ENCODE data around the gene OR4D1.

The OR4D1 gene

DNA sequence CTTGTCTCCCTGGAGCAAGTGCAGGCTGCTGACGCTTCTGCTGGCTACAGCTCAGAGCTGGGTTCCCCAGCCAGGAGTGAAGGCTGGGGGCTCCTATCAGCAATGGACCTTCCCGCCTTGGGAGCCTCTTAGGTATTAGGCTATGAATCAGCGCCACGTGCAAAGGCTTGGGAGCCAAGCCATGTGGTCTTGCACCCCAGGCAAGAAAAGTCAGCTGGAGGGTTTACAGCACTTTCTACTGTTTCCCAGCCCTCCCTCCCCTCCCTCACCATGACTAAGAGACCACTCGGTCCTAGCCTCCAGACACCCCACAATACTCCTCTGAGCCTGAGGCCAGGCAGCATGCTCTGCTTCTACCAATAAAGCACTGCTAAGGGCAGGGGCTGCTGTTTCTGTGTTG is 56.6 kb downstream of the OR4D1 start:
- Histone ChIP-seq H3K27me3 (ENCODE audit: control insufficient read depth in 1 of 2, insufficient read depth in 1 of 2, low read length in 2 of 2) (peaks cover 7 to 12% of the 10 kb centered on the region in 2 experiments), H2AK5ac (ENCODE audit: low read length, severe bottlenecking) (no peak overlapping the region), H3K9ac (ENCODE audit: low read length) (no peak overlapping the region)

DNA sequence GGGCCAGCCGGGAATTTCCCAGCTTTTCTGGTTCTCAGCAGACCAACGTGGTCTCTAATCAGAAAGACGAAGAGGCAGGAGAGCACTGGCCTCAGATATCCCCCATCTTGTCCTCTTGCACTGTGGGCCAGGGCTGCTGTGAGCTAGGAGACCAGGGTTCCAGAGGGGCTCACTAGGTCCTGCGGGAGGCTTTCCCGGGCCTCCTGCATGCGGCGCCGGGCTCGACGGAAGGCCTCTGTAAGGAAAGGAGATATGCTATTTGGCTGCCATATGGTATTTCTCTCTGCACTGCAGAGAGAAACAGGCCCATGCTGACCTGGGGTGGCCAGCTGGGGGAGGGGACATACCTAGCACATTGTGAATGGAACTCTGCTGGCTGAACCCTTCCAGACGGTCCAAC is 57.8 kb downstream of the OR4D1 start:
- WGBS = 89% methylated on average over 11 of the region's 11 CpGs
- Histone ChIP-seq H3K36me3 (ENCODE audit: control insufficient read depth in 1 of 2, insufficient read depth in 2 of 2, low read depth in 1 of 2, low read length in 2 of 2) (peaks cover 36 to 37% of the 10 kb centered on the region in 2 experiments), H3K9me3 (ENCODE audit: control insufficient read depth, low read length) (no peaks in the 10 kb centered on the region), H3K4me3 (ENCODE audit: insufficient read depth in 1 of 2, low read depth in 1 of 2, low read length in 2 of 2) (no peak overlapping the region), H2AK5ac (ENCODE audit: low read length, severe bottlenecking) (no peak overlapping the region), H4K91ac (ENCODE audit: low read length) (no peak overlapping the region), H4K8ac (ENCODE audit: low read length) (no peak overlapping the region), H3K79me1 (replicated peaks; ENCODE audit: low read length, poor library complexity, severe bottlenecking) (no peaks in the 10 kb centered on the region), H2BK15ac (ENCODE audit: low read depth, poor library complexity, severe bottlenecking) (no peak overlapping the region), H3K4me2 (ENCODE audit: low read length, poor library complexity, severe bottlenecking) (no peak overlapping the region), H3K4me1 (ENCODE audit: control insufficient read depth, insufficient read depth, low read depth, low read length) (no peaks in the 10 kb centered on the region), H3K4ac (ENCODE audit: low read depth in 1 of 2, low read length in 2 of 2) (no peak overlapping the region), H3K27ac (ENCODE audit: low read length, poor library complexity, severe bottlenecking) (no peak overlapping the region), H2AFZ (ENCODE audit: low read depth, low read length) (no peak overlapping the region), H3K9ac (ENCODE audit: low read length) (no peak overlapping the region), H3K23ac (ENCODE audit: low read length in 2 of 2) (no peak overlapping the region), H2BK120ac (ENCODE audit: low read depth, low read length) (no peak overlapping the region), H2BK12ac (ENCODE audit: low read length in 2 of 2) (no peak overlapping the region), H3K14ac (ENCODE audit: low read length in 2 of 2) (no peak overlapping the region), H3K18ac (ENCODE audit: low read depth in 1 of 2, low read length in 2 of 2) (no peak overlapping the region), H2BK5ac (ENCODE audit: low read depth, low read length, poor library complexity, severe bottlenecking) (no peak overlapping the region), H3K27me3 (ENCODE audit: control insufficient read depth in 1 of 2, insufficient read depth in 1 of 2, low read length in 2 of 2) (peaks cover 0 to 2% of the 10 kb centered on the region in 2 experiments)
- DNase-seq = no peak

More for the DNA sequence above, 56.6 kb downstream of the OR4D1 start:
- H4K8ac ChIP-seq (ENCODE audit: low read length) = peak overlapping the region; percentile 21
- no peak overlapping the region for H3K4me2 ChIP-seq (ENCODE audit: low read length, poor library complexity, severe bottlenecking)
- H3K4me3 ChIP-seq (ENCODE audit: insufficient read depth in 1 of 2, low read depth in 1 of 2, low read length in 2 of 2) = no peak overlapping the region
- no peak for DNase-seq
- peaks cover 25 to 28% of the 10 kb centered on the region in 2 experiments for H3K36me3 ChIP-seq (ENCODE audit: control insufficient read depth in 1 of 2, insufficient read depth in 2 of 2, low read depth in 1 of 2, low read length in 2 of 2)
- no peak overlapping the region for H2AFZ ChIP-seq (ENCODE audit: low read depth, low read length)
- 92% methylated on average over 5 of the region's 5 CpGs for WGBS
- no peak overlapping the region for H3K18ac ChIP-seq (ENCODE audit: low read depth in 1 of 2, low read length in 2 of 2)
- H2BK5ac ChIP-seq (ENCODE audit: low read depth, low read length, poor library complexity, severe bottlenecking) = no peak overlapping the region
- H3K79me1 ChIP-seq (replicated peaks; ENCODE audit: low read length, poor library complexity, severe bottlenecking) = no peaks in the 10 kb centered on the region
- H3K4me1 ChIP-seq (ENCODE audit: control insufficient read depth, insufficient read depth, low read depth, low read length) = no peaks in the 10 kb centered on the region
- no peak overlapping the region for H3K27ac ChIP-seq (ENCODE audit: low read length, poor library complexity, severe bottlenecking)
- no peak overlapping the region for H2BK15ac ChIP-seq (ENCODE audit: low read depth, poor library complexity, severe bottlenecking)
- H3K9me3 ChIP-seq (ENCODE audit: control insufficient read depth, low read length) = no peaks in the 10 kb centered on the region
- H3K23ac ChIP-seq (ENCODE audit: low read length in 2 of 2) = no peak overlapping the region
- H2BK120ac ChIP-seq (ENCODE audit: low read depth, low read length) = no peak overlapping the region
- no peak overlapping the region for H3K4ac ChIP-seq (ENCODE audit: low read depth in 1 of 2, low read length in 2 of 2)
- H2BK12ac ChIP-seq (ENCODE audit: low read length in 2 of 2) = no peak overlapping the region
- no peak overlapping the region for H4K91ac ChIP-seq (ENCODE audit: low read length)
- H3K14ac ChIP-seq (ENCODE audit: low read length in 2 of 2) = no peak overlapping the region

DNA sequence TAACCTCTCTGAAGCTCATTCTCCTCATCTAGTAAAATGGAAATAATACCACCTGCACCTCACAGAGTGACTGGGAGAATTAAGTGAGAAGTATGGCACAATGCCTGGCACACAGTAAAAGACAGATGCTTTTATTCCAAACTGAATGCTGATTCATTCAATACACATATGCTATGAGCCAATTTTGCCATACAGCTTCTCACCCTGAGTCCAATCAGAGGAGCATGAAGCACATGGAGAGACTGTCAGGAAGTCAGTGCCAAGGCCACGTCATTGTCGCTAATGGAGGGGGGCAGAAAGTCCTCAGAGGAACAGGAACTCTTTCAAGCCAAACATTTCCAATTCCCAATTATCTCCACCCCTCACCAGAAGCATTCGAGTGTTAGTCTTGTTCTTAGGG is 59.3 kb downstream of the OR4D1 start:
- H2AFZ ChIP-seq (ENCODE audit: low read depth, low read length) = no peak overlapping the region
- no peaks in the 10 kb centered on the region for H3K4me1 ChIP-seq (ENCODE audit: control insufficient read depth, insufficient read depth, low read depth, low read length)
- no peak overlapping the region for H3K4ac ChIP-seq (ENCODE audit: low read depth in 1 of 2, low read length in 2 of 2)
- H3K4me3 ChIP-seq (ENCODE audit: insufficient read depth in 1 of 2, low read depth in 1 of 2, low read length in 2 of 2) = no peak overlapping the region
- H2BK120ac ChIP-seq (ENCODE audit: low read depth, low read length) = no peak overlapping the region
- no peaks in the 10 kb centered on the region for H3K79me1 ChIP-seq (replicated peaks; ENCODE audit: low read length, poor library complexity, severe bottlenecking)
- H3K14ac ChIP-seq (ENCODE audit: low read length in 2 of 2) = no peak overlapping the region
- peaks cover 36 to 47% of the 10 kb centered on the region in 2 experiments for H3K36me3 ChIP-seq (ENCODE audit: control insufficient read depth in 1 of 2, insufficient read depth in 2 of 2, low read depth in 1 of 2, low read length in 2 of 2)
- no peak for DNase-seq
- no peak overlapping the region for H3K27ac ChIP-seq (ENCODE audit: low read length, poor library complexity, severe bottlenecking)
- no peak overlapping the region for H3K23ac ChIP-seq (ENCODE audit: low read length in 2 of 2)
- no peak overlapping the region for H2BK12ac ChIP-seq (ENCODE audit: low read length in 2 of 2)
- no peak overlapping the region for H4K91ac ChIP-seq (ENCODE audit: low read length)
- no peak overlapping the region for H2BK15ac ChIP-seq (ENCODE audit: low read depth, poor library complexity, severe bottlenecking)
- H3K9me3 ChIP-seq (ENCODE audit: control insufficient read depth, low read length) = no peaks in the 10 kb centered on the region
- no peak overlapping the region for H2AK5ac ChIP-seq (ENCODE audit: low read length, severe bottlenecking)
- no peaks in the 10 kb centered on the region for H3K27me3 ChIP-seq (ENCODE audit: control insufficient read depth in 1 of 2, insufficient read depth in 1 of 2, low read length in 2 of 2)
- no peak overlapping the region for H4K8ac ChIP-seq (ENCODE audit: low read length)
- H3K18ac ChIP-seq (ENCODE audit: low read depth in 1 of 2, low read length in 2 of 2) = no peak overlapping the region
- WGBS = 91% methylated on average over 3 of the region's 3 CpGs
- no peak overlapping the region for H3K9ac ChIP-seq (ENCODE audit: low read length)
- H2BK5ac ChIP-seq (ENCODE audit: low read depth, low read length, poor library complexity, severe bottlenecking) = no peak overlapping the region
- H3K4me2 ChIP-seq (ENCODE audit: low read length, poor library complexity, severe bottlenecking) = no peak overlapping the region

DNA sequence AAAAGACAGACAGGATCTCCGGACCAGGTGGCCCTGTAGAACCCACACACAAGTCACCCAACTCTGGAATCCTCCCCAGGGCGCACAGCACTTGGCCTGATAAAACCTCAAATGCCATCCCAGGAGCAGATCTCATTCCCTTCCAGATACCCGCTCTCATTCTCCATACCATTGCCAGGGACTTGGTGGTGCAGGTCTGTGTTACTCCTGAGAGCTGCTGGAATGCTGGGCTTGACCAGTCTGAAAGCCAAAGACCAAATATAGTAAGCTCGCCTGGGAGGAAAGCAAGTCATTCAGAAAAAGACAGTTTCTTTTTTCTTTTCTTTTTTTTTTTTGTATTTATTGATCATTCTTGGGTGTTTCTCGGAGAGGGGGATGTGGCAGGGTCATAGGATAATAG is 60.2 kb downstream of the OR4D1 start:
- DNase-seq = no peak
- H3K18ac ChIP-seq (ENCODE audit: low read depth in 1 of 2, low read length in 2 of 2) = no peak overlapping the region
- no peak overlapping the region for H3K9ac ChIP-seq (ENCODE audit: low read length)
- no peak overlapping the region for H3K23ac ChIP-seq (ENCODE audit: low read length in 2 of 2)
- no peaks in the 10 kb centered on the region for H3K9me3 ChIP-seq (ENCODE audit: control insufficient read depth, low read length)
- H2BK120ac ChIP-seq (ENCODE audit: low read depth, low read length) = no peak overlapping the region
- H3K4me3 ChIP-seq (ENCODE audit: insufficient read depth in 1 of 2, low read depth in 1 of 2, low read length in 2 of 2) = no peak overlapping the region
- WGBS = 100% methylated on average over 3 of the region's 5 CpGs
- H3K4me2 ChIP-seq (ENCODE audit: low read length, poor library complexity, severe bottlenecking) = no peak overlapping the region
- H2AFZ ChIP-seq (ENCODE audit: low read depth, low read length) = no peak overlapping the region
- H3K36me3 ChIP-seq (ENCODE audit: control insufficient read depth in 1 of 2, insufficient read depth in 2 of 2, low read depth in 1 of 2, low read length in 2 of 2) = peaks cover 39 to 56% of the 10 kb centered on the region in 2 experiments
- no peak overlapping the region for H2BK15ac ChIP-seq (ENCODE audit: low read depth, poor library complexity, severe bottlenecking)
- no peak overlapping the region for H4K8ac ChIP-seq (ENCODE audit: low read length)
- H2AK5ac ChIP-seq (ENCODE audit: low read length, severe bottlenecking) = no peak overlapping the region
- H3K27me3 ChIP-seq (ENCODE audit: control insufficient read depth in 1 of 2, insufficient read depth in 1 of 2, low read length in 2 of 2) = no peaks in the 10 kb centered on the region
- H3K4me1 ChIP-seq (ENCODE audit: control insufficient read depth, insufficient read depth, low read depth, low read length) = no peaks in the 10 kb centered on the region
- no peak overlapping the region for H4K91ac ChIP-seq (ENCODE audit: low read length)
- H3K27ac ChIP-seq (ENCODE audit: low read length, poor library complexity, severe bottlenecking) = no peak overlapping the region
- H3K4ac ChIP-seq (ENCODE audit: low read depth in 1 of 2, low read length in 2 of 2) = no peak overlapping the region
- no peak overlapping the region for H2BK5ac ChIP-seq (ENCODE audit: low read depth, low read length, poor library complexity, severe bottlenecking)
- no peak overlapping the region for H2BK12ac ChIP-seq (ENCODE audit: low read length in 2 of 2)
- H3K14ac ChIP-seq (ENCODE audit: low read length in 2 of 2) = no peak overlapping the region
- H3K79me1 ChIP-seq (replicated peaks; ENCODE audit: low read length, poor library complexity, severe bottlenecking) = no peaks in the 10 kb centered on the region

All from mesenchymal stem cell (in vitro differentiated cells and primary cell).